Spleen (tissue), 7 donors: ENCODE results near the gene RNF141.

ENCODE experiments used
- CTCF ChIP-seq, 11 experiments: fragments of 200-600 bp in 7 of 11; fragments of 450-650 bp in 4 of 11; sonication (generic) in 4 of 11; IDR thresholded peaks in 8 of 11; conservative IDR thresholded peaks in 3 of 11; 1 replicate in 7 of 11; 2 replicates in 4 of 11; pipeline versions ENCODE4 v1.4.0 to v1.8.0; 2016 to 2021; ENCODE audit warnings: antibody characterized with exemption in 11 of 11, inconsistent platforms in 4 of 11, mild to moderate bottlenecking in 1 of 11
- POLR2A ChIP-seq, 3 donors: fragments of 450-650 bp; IDR thresholded peaks; one replicate each; pipeline ENCODE4 v1.5.1; 2017; ENCODE audit warnings: antibody characterized with exemption in 3 of 3, mild to moderate bottlenecking in 1 of 3
- donor health status: DM: no; HTN: no; CAD: no; lungs with moderate emphysema.
- donor health status: DM: no; HTN: no; CAD: no.
- donor health status: DM: no; HTN: no; CAD: no.

- TF ChIP-seq CTCF (IDR thresholded peaks at IDR 0.05 in 8 of 11, conservative IDR thresholded peaks at IDR 0.05 in 3 of 11), result no peak
- TF ChIP-seq POLR2A (IDR thresholded peaks at IDR 0.05), result no peak
Observed at GRCh38 chr11:10497371-10498021, 43.5 kb downstream of the RNF141 start.
